Kidney epithelial cell (primary cell): ENCODE results near the gene FOCAD. TPM values are rescaled to one million over a fixed set of nuclear protein-coding genes. Genes with fewer than 3 reads are reported as not detected.
A peak's percentile ranks its signal among the peaks of the same experiment; 100 is the strongest.

Experiments
- DNase-seq: peaks from one replicate; pipeline ENCODE4 v3.0.0-alpha.2; 2010; ENCODE audit warnings: low read depth
- H3K27me3 ChIP-seq: 2 replicates; pipeline ENCODE4 v1.6.0; 2011; ENCODE audit warnings: low read length; ENCODE audit not compliant: control insufficient read depth, insufficient read depth
- H3K36me3 ChIP-seq: 2 replicates; pipeline ENCODE4 v1.5.1; 2011; ENCODE audit warnings: low read length; ENCODE audit not compliant: control insufficient read depth, insufficient read depth
- H3K4me3 ChIP-seq: 2 replicates; pipeline ENCODE4 v1.5.1; 2011; ENCODE audit warnings: low read depth, mild to moderate bottlenecking, control low read depth, low read length
- CTCF ChIP-seq: IDR thresholded peaks from 2 replicates; pipeline ENCODE4 v1.5.1; 2011; ENCODE audit warnings: mild to moderate bottlenecking, moderate library complexity, low read length, control low read depth, inconsistent platforms; ENCODE audit not compliant: insufficient read depth, poor library complexity, severe bottlenecking
- total RNA-seq: library from RNA; depleted of rRNA; stranded (reverse); fragments of >200 nt; gene quantifications from 2 replicates; pipeline ENCODE4 v1.2.3, GENCODE V29; 2015

Gene FOCAD
- total RNA-seq, 1 donor from 2014 or later: 62.9 TPM

GRCh38 chr9:20853866-20854265, 169.8 kb downstream of the FOCAD start:
- no peak overlapping the region for H3K4me3 ChIP-seq
- H3K36me3 ChIP-seq: no peaks in the 10 kb centered on the region
- no peaks in the 10 kb centered on the region for H3K27me3 ChIP-seq
- DNase-seq: no peak
- no peak for TF ChIP-seq CTCF

- DNase-seq: no peak
- H3K36me3 ChIP-seq: no peaks in the 10 kb centered on the region
- no peaks in the 10 kb centered on the region for H3K27me3 ChIP-seq
- no peak for TF ChIP-seq CTCF
- H3K4me3 ChIP-seq: no peak overlapping the region
Observed at GRCh38 chr9:20854444-20854843, 170.4 kb downstream of the FOCAD start.

GRCh38 chr9:20863945-20864344, 179.9 kb downstream of the FOCAD start:
- no peak overlapping the region for H3K4me3 ChIP-seq
- no peak for TF ChIP-seq CTCF
- H3K36me3 ChIP-seq: no peaks in the 10 kb centered on the region
- H3K27me3 ChIP-seq: no peaks in the 10 kb centered on the region
- DNase-seq: no peak

- no peaks in the 10 kb centered on the region for H3K27me3 ChIP-seq
- H3K4me3 ChIP-seq: no peak overlapping the region
- DNase-seq: no peak
- H3K36me3 ChIP-seq: no peaks in the 10 kb centered on the region
- no peak for TF ChIP-seq CTCF
Observed at GRCh38 chr9:20865347-20865746, 181.3 kb downstream of the FOCAD start.

- H3K27me3 ChIP-seq: no peaks in the 10 kb centered on the region
- no peak for DNase-seq
- no peak for TF ChIP-seq CTCF
- H3K4me3 ChIP-seq: no peak overlapping the region
- H3K36me3 ChIP-seq: no peaks in the 10 kb centered on the region
Observed at GRCh38 chr9:20870115-20870514, 186.1 kb downstream of the FOCAD start.

- TF ChIP-seq CTCF: no peak
- peak; percentile 42 for DNase-seq
Observed at GRCh38 chr9:20872340-20872977, 188.4 kb downstream of the FOCAD start.

More at GRCh38 chr9:20872340-20872977, 188.4 kb downstream of the FOCAD start:
- Histone ChIP-seq H3K4me3 (no peak overlapping the region), H3K36me3 (no peaks in the 10 kb centered on the region), H3K27me3 (no peaks in the 10 kb centered on the region)
